Fibroblast of pulmonary artery (primary cell): ENCODE measurements around the gene TEX47.

Source experiments
- DNase-seq: peaks from one replicate; pipeline ENCODE4 v3.0.0-alpha.2; 2010; ENCODE audit warnings: low read depth
- H3K4me3 ChIP-seq: replicated peaks from 2 replicates; pipeline ENCODE4 v1.5.1; 2011; ENCODE audit warnings: low read depth, mild to moderate bottlenecking, control low read depth, low read length, moderate library complexity
- TF ChIP-seq, protein P1 (sequence below): IDR thresholded peaks from 2 replicates; pipeline ENCODE4 v1.5.1; 2011; ENCODE audit warnings: mild to moderate bottlenecking, control low read depth, low read length, inconsistent platforms; ENCODE audit errors: missing control alignments

Gene TEX47

DNA sequence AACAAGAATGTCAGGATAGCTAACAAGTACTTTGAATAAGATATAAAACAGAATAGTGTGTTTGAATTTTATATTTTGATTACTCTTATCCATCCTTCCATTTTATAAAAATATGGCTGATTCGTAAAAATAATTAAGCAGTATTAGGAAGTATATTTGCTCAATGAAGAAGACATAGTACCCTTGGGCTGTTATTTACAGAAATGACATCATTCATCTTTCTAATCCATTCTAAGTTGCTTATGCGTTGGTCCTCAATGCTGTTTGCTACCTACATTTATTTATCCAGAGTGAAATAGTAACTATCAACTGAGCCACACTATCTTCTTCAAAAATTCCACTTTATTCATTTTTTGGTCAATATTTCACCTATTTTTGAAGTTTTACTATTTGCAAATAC, 38.2 kb downstream of the TEX47 start:
- TF ChIP-seq, protein P1, sequence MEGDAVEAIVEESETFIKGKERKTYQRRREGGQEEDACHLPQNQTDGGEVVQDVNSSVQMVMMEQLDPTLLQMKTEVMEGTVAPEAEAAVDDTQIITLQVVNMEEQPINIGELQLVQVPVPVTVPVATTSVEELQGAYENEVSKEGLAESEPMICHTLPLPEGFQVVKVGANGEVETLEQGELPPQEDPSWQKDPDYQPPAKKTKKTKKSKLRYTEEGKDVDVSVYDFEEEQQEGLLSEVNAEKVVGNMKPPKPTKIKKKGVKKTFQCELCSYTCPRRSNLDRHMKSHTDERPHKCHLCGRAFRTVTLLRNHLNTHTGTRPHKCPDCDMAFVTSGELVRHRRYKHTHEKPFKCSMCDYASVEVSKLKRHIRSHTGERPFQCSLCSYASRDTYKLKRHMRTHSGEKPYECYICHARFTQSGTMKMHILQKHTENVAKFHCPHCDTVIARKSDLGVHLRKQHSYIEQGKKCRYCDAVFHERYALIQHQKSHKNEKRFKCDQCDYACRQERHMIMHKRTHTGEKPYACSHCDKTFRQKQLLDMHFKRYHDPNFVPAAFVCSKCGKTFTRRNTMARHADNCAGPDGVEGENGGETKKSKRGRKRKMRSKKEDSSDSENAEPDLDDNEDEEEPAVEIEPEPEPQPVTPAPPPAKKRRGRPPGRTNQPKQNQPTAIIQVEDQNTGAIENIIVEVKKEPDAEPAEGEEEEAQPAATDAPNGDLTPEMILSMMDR = no peak
- DNase-seq = no peak
- H3K4me3 ChIP-seq = no peak overlapping the region

DNA sequence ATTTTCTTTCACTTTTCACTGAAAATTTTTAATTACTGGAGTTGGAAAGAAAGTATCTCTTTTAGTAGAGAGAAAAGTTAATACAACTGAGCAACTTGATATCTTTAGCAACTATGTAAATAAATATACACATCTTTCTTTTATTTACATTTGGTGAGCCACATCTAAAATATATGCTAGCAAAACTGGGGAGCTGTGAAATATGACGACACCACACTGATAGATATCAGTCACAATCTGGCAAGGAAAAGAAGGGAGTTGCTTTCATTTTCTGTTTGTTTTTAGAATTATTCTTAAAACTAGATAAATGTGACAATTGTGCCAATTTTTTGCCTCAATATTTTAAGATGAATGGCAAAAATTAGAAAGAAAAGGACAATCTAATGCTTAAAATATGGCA, 38.7 kb downstream of the TEX47 start:
- no peak overlapping the region for H3K4me3 ChIP-seq
- TF ChIP-seq, protein P1 = no peak
- no peak for DNase-seq

DNA sequence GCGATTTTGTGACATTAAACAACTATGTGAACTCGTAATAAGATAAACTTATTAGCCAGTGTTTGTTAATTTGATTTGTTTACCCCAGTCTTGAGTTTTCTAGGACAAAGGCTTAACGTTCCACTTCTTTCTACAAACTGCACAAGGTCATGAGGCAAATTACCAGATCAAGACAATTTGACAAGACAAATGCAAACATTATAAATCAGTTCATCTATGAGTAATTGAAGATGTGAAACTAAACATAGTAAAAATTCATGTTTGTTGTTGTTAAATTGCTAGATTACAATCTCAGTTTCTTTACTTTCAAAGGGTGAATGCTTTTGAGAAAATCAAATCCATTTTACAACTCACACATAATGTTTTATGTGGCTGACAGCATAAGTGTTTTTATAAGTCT, 49.4 kb downstream of the TEX47 start:
- TF ChIP-seq, protein P1 = no peak
- H3K4me3 ChIP-seq = no peak overlapping the region
- DNase-seq = no peak
